ENCODE measurements around the gene SPEM2.

SPEM2 gene

GRCh38 chr17:7403977-7404736 is 21.3 kb upstream of the SPEM2 start, which contains the start of gene TMEM256:
TMEM256 (minus strand) TSS chr17:7404097; CDS start chr17:7404084, 13 bp downstream.
- peak; percentile 100 for DNase-seq (ENCODE audit: low read depth)

GRCh38 chr17:7404737-7405349 is 20.6 kb upstream of the SPEM2 start:
- DNase-seq (ENCODE audit: low read depth): peak; percentile 64

GRCh38 chr17:7405350-7406234 is 19.8 kb upstream of the SPEM2 start:
- DNase-seq (ENCODE audit: low read depth): peak; percentile 37

- DNase-seq (ENCODE audit: low read depth): no peak
These were observed 19.1 kb upstream of the SPEM2 start for GRCh38 chr17:7406235-7406825.

GRCh38 chr17:7407082-7407481 is 18.3 kb upstream of the SPEM2 start:
- no peak for DNase-seq (ENCODE audit: low read depth)

GRCh38 chr17:7407485-7408251 is 17.7 kb upstream of the SPEM2 start, which contains the start of gene NLGN2:
NLGN2 (plus strand) TSS chr17:7407845; CDS start chr17:7408256, 411 bp downstream.
- DNase-seq (ENCODE audit: low read depth): no peak

- no peak for DNase-seq (ENCODE audit: low read depth)
These were observed 17.1 kb upstream of the SPEM2 start for GRCh38 chr17:7408252-7408727.

- DNase-seq (ENCODE audit: low read depth): no peak
These were observed 16.6 kb upstream of the SPEM2 start for GRCh38 chr17:7408863-7409262.

GRCh38 chr17:7409716-7410115 is 15.7 kb upstream of the SPEM2 start:
- no peak for DNase-seq (ENCODE audit: low read depth)

GRCh38 chr17:7410634-7411426 is 14.6 kb upstream of the SPEM2 start:
- DNase-seq (ENCODE audit: low read depth): no peak

GRCh38 chr17:7411427-7411750 is 14.0 kb upstream of the SPEM2 start:
- DNase-seq (ENCODE audit: low read depth): no peak

GRCh38 chr17:7413346-7413985 is 11.9 kb upstream of the SPEM2 start:
- peak; percentile 86 for DNase-seq (ENCODE audit: low read depth)

- DNase-seq (ENCODE audit: low read depth): no peak
These were observed 10.6 kb upstream of the SPEM2 start for GRCh38 chr17:7414837-7415236.

- no peak for DNase-seq (ENCODE audit: low read depth)
These were observed 9.6 kb upstream of the SPEM2 start for GRCh38 chr17:7415784-7416183.

GRCh38 chr17:7416323-7416722 is 9.1 kb upstream of the SPEM2 start:
- no peak for DNase-seq (ENCODE audit: low read depth)

GRCh38 chr17:7417056-7417655 is 8.3 kb upstream of the SPEM2 start:
- no peak for DNase-seq (ENCODE audit: low read depth)

GRCh38 chr17:7418472-7419152 is 6.8 kb upstream of the SPEM2 start:
- DNase-seq (ENCODE audit: low read depth): no peak

GRCh38 chr17:7419819-7420610 is 5.4 kb upstream of the SPEM2 start, which contains the start of gene SPEM1:
SPEM1 (plus strand) TSS chr17:7420324; CDS start chr17:7420385, 61 bp downstream.
- no peak for DNase-seq (ENCODE audit: low read depth)
